Measurements from ENCODE around the gene ADGRE3.
"Not testable (repeated sequence)": the region's sequence is repeated elsewhere in the genome, so short reads cannot be mapped to it uniquely, and the experiment has no call there.

ADGRE3 gene

DNA sequence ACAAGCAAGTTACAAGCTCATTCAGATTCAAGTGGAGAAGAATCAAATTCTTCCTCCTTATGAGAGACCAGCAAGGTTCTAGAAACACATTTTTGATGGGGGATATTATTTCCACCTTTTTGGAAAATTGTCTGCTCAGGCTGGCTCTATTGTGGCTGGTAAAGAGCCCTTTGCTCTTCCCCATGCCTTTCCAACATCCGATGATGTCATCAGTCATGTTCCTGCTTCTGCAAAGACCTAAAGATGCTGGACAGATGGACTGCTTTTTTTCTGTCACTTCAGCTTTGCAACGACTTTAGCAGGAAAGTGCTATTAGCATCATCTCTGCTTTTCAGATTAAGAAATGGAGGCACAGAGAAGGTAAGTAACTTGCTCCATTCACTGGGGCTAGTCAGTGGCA lies 4.2 kb downstream of the ADGRE3 start:
- no peak for DNase-seq (ENCODE audit: low spot score)

- DNase-seq (ENCODE audit: low spot score) = no peak
These were observed 4.7 kb downstream of the ADGRE3 start for GRCh38 chr19:14669940-14670339.

DNA sequence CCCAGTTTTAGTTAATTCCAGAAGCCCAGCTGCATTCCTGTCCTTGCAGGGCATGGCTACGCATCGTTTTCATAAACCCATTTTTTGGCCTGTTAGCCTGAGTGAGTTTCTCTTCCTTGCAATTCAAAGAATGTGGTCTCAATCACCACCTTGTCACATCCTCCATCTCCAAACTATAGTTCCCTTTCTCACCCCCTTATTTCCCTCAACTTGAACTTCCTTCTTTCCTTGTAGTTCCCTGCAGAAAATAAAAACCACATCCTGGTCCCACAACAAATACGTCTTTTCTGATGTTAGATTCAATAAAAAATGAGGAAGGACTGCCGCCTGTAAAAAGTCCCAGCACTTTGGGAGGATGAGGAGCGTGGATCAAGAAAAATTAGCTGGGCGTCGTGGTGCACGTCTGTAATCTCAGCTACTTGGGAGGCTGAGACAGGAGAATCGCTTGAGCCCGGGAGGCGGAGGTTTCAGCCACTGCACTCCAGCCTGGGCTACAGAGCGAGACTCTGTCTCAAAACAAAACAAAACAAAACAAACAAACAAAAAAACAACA lies 13.2 kb downstream of the ADGRE3 start:
- DNase-seq (ENCODE audit: low spot score) = no peak

GRCh38 chr19:14659874-14660489 lies 14.7 kb downstream of the ADGRE3 start:
- DNase-seq (ENCODE audit: low spot score) = no peak

- no peak for DNase-seq (ENCODE audit: low spot score)
These were observed 18.9 kb downstream of the ADGRE3 start for GRCh38 chr19:14655726-14656125.

DNA sequence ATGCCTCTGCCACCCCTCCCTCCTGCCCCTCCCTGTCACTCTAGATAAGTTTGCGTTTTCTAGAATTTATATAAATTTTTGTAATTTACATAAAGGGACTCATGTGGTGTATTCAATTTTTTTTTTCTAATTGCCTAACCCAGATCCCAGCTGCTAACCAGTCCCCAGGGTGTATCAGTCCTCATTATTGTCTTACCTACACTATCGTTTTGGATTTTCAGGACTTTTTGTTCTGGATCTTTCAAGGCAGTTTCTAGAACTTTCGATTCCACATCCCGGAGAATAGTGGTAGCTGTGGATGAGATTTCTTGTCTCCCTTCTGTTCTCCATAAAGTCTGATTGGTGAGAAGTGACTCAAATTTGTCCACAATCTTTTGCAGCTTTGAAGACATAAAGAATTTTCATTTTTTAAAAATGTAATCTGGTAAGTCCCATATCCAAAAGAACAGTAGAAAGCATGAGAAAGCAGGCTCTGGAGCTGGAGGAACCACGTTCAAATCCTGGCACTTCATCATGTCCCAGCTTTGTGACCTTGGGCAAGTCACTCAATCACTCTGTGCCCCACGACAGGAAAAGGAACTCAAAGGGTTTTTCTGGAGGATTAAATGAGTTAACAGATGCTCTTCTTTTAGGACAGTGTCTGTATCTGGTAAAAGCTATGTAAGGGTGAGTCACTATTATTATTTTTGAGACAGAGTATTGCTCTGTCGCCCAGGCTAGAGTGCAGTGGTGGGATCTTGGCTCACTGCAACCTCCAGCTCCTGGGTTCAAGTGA lies 19.7 kb downstream of the ADGRE3 start:
- no peak for DNase-seq (ENCODE audit: low spot score)

- no peak for DNase-seq (ENCODE audit: low spot score)
These were observed 24.5 kb downstream of the ADGRE3 start for GRCh38 chr19:14650161-14650560.

DNA sequence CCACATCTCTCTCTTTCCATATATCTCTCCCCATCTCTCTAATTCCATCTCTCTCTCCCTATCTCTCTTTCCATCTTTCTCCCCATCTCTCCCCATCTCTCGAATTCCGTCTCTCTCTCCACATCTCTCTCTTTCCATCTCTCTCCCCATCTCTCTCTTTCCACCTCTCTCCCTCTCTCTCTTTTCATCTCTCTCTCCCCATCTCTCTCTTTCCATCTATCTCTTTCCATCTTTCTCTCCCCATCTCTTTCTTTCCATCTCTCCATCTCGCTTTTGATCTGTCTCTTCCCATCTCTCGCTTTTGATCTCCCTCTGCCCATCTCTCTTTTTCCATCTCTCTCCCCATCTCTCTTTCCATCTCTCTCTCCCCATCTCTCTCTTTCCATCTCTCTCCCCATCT lies 25.6 kb downstream of the ADGRE3 start:
- DNase-seq (ENCODE audit: low spot score) = no peak

DNA sequence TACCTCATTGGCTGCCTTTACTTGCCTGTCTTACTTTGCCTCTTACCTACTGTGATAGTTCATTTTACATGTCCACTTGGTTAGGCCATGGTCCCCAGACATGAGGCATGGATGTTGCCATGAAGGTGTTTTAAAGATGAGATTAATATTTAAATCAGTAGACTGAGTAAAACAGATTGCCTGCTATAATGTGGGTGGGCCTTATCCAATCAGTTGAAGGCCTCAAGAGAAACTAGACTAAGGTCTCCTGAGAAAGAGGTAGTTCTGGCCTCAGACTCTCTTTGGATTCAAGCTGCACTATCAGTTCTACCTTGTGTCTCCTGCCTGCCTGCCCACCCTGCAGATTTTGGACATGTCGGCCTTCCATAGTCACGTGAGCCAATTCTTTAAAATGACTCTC lies 26.1 kb downstream of the ADGRE3 start:
- no peak for DNase-seq (ENCODE audit: low spot score)

- no peak for DNase-seq (ENCODE audit: low spot score)
These were observed 34.9 kb downstream of the ADGRE3 start for GRCh38 chr19:14639536-14640277.

- DNase-seq (ENCODE audit: low spot score) = no peak
These were observed 42.4 kb downstream of the ADGRE3 start for GRCh38 chr19:14632286-14632685.

DNA sequence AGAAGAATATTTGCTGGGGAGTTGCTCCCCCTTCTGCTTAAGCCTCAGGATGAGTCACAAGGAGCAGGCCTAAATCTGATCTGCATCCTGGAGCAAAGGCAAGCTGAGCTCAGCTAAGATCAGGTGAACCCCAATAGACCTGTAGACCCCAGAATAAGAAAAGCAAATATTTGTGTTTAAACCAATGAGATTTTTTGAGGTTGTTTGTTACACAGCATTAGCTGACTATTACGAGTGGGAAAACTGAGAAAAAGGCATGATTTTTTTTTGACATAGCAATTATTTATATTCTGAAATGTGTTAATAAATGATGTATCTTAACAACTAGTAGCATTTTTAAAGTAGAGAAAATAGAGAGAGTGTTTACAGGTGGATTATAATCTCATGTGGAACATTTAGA lies 45.1 kb downstream of the ADGRE3 start:
- DNase-seq (ENCODE audit: low spot score) = no peak

DNA sequence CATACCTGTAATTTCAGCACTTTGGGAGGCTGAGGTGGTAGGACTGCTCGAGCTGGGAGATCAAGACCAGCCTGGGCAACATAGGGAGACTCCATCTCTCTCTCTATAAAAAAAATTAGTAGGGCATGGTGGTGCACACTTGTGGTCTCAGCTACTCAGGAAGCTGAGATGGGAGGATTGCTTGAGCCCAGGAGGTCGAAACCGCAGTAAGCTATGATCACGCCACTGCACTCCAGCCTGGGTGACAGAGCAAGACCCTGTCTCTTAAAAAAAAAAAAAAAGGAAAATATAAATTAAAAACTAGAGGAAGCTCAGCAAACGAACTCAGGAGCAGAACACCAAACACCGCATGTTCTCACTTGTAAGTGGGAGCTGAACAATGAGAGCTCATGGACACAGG lies 50.2 kb downstream of the ADGRE3 start:
- DNase-seq (ENCODE audit: low spot score) = not testable (repeated sequence)

GRCh38 chr19:14619404-14619803 lies 55.2 kb downstream of the ADGRE3 start:
- DNase-seq (ENCODE audit: low spot score) = no peak

GRCh38 chr19:14616407-14616806 lies 58.2 kb downstream of the ADGRE3 start:
- no peak for DNase-seq (ENCODE audit: low spot score)

DNA sequence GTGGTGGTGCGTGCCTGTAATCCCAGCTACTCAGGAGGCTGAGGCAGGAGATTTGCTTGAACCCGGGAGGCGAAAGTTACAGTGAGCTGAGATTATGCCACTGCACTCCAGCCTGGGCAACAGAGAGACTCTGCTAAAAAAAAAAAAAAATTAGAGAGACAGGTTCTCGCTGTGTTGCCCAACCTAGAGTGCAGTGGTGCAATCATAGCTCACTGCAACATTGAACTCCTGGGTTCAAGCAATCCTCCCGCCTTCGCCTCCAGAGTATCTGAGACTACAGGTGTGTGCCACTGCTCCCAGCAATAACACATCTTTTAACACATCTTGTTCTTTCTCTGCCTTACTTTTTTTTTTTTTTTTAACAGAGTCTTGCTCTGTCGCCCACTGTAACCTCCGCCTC lies 59.0 kb downstream of the ADGRE3 start:
- no peak for DNase-seq (ENCODE audit: low spot score)

DNA sequence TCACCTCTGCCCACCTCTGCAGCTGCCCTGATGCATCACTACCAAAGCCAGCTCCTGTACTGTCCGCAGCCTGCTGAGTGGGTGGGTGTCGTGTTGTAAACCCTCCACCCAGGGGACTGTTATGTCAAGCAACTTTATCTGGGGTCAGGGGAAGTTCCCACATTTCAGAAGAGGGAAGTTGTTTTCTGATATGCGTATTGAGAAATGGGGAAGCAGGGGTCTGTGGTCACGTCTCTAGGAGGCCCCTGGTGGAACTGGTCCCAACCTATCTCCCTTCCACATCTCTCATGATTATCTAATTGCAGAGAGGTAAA lies 60.6 kb downstream of the ADGRE3 start:
- DNase-seq (ENCODE audit: low spot score) = no peak

DNA sequence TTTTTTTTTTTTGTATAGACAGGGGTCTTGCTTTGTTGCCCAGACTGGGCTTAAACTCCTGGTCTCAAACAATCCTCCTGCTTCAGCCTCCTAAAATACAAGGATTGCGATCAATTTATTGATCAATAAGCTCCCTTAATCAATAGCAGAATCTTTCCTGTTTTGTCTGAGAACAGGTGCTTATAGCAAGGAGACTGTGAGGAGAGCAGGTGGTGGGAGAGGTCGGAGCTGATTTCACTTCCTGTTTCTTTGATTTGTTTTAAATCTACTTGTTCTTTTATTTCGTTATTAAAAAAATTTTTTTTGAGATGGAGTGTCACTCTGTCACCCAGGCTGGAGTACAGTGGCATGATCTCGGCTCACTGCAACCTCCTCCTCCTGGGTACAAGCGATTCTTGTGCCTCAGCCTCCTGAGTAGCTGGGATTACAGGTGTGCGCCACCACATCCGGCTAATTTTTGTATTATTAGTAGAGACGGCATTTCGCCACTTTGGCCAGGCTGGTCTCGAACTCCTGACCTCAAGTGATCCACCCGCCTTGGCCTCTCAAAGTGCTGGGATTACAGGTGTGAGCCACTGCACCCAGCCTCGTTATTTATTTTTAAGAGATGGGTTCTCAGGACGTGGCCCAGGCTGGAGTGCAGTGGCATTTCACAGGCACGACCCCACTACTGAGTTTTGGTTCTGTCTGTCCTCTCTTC lies 61.1 kb downstream of the ADGRE3 start:
- not testable (repeated sequence) for DNase-seq (ENCODE audit: low spot score)

DNA sequence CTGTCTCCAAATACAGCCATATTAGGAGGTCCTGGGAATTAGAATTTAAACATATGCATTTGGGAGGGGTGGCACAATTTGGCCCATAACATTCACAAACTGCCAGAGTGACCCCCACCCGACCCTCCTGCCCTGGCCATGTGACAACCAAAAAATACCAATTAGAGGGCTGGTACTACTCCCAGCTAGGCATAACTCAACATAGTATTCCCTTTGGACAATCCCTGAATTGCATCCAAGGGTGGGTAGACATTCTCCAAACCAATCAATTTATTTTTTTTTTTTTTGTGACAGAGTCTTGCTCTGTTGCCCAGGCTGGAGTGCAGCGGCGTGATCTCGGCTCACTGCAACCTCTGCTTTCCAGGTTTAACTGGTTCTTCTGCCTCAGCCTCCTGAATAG lies 62.0 kb downstream of the ADGRE3 start:
- DNase-seq (ENCODE audit: low spot score) = no peak

- DNase-seq (ENCODE audit: low spot score) = not testable (repeated sequence)
These were observed 62.4 kb downstream of the ADGRE3 start for GRCh38 chr19:14612242-14612641.

DNA sequence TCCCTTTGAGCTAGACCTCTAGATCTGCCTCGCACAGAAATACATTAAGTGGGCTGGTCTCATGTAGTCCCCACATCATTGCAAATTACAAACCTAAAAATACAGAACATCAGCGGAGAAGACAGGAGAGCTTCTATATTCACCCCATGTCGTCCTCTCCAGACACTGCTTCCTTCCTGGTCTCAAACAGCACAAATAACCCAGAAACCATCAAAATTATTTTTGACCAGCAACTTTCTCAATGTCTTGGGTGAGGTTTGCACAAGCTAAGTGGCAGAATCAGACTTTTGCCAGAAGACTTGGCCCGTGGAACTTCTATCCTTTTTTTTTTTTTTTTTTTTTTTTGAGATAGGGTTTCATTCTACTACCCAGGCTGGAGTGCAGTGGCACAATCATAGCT lies 63.6 kb downstream of the ADGRE3 start:
- DNase-seq (ENCODE audit: low spot score) = no peak

DNA sequence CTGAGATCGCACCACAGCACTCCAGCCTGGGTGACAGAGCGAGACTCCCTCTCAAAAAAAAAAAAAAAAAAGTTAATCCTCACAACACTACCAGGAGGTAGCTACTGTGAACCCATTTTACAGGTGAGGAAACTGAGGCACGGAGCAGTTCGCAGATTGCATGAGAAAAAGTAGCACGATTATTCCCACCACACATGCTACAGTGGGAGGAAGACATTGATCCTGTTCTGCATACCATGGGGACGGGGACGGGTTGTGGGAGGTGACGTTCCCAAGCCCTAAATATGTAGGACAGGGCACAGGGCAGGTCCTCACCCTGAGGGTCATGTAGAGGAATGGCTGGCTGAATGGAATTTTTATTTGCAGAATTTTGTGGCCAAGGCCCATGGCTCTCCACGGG lies 68.0 kb downstream of the ADGRE3 start:
- no peak for DNase-seq (ENCODE audit: low spot score)

All from left forelimb (tissue), 1 donor.